Activated T-helper 2 cell treated with anti-CD3 and anti-CD28 coated beads, Interferon-gamma antibody, Interleukin-2, Interleukin-4, amounts not matched to agents 10 μg/mL and 5 μg/mL and 100 μg/mL, durations not matched to agents 14 hours and 24 hours and 36 hours (primary cell): ENCODE measurements around the gene UVRAG. TPM values are rescaled to one million over a fixed set of nuclear protein-coding genes. Genes with fewer than 3 reads are reported as not detected.

Experiments
- DNase-seq: peaks from one replicate; pipeline ENCODE4 v3.0.0; 2021; ENCODE audit warnings: low spot score
- H3K27ac Mint-ChIP-seq: one replicate; pipeline ENCODE4 v1.8.0; 2021; ENCODE audit warnings: mixed read lengths
- H3K27me3 Mint-ChIP-seq: one replicate; pipeline ENCODE4 v1.8.0; 2021; ENCODE audit warnings: low read depth, mixed read lengths
- H3K36me3 Mint-ChIP-seq: one replicate; pipeline ENCODE4 v1.8.0; 2021; ENCODE audit warnings: low read depth, mixed read lengths
- H3K4me1 Mint-ChIP-seq: one replicate; pipeline ENCODE4 v1.8.0; 2021; ENCODE audit warnings: low read depth, mixed read lengths
- H3K4me3 Mint-ChIP-seq: one replicate; pipeline ENCODE4 v1.8.0; 2021; ENCODE audit warnings: low read depth, mild to moderate bottlenecking, moderate library complexity, mixed read lengths
- H3K9me3 Mint-ChIP-seq: one replicate; pipeline ENCODE4 v1.8.0; 2021; ENCODE audit warnings: mixed read lengths
- intact Hi-C: fragments of 100-400 bp; cut with micrococcal nuclease; formaldehyde crosslinking; loops from one replicate; pipeline ENCODE4 v1.15.1; 2023
- total RNA-seq: library from RNA; stranded (reverse); gene quantifications from 2 replicates; pipeline ENCODE4 v1.2.3, GENCODE V29; 2022

The UVRAG gene
- total RNA-seq, 1 donor from 2014 or later: 23.3 TPM

DNA sequence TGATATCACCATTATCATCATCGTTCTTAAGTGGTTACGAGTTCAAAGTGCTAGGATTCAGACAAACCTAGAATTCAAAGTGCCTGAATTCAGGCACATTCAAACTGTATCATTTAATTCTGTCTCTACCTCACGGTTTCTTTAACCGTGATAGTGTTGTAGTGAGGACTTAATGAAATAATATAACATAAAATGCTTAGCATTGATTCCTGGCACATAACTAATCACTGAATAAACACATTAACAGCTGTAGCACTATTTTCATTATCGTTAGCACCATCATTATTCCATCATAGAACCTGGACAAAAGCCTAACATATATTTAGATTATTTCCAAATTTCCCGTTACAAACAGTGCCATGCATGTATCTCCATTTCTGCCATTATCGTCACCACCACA is 289.3 kb downstream of the UVRAG start:
- no peak for DNase-seq
- no peak overlapping the region for H3K4me3 Mint-ChIP-seq
- H3K9me3 Mint-ChIP-seq: no peaks in the 10 kb centered on the region
- H3K4me1 Mint-ChIP-seq: no peaks in the 10 kb centered on the region
- no peaks in the 10 kb centered on the region for H3K36me3 Mint-ChIP-seq
- H3K27ac Mint-ChIP-seq: no peak overlapping the region
- intact Hi-C loops: no loop called here
- H3K27me3 Mint-ChIP-seq: no peaks in the 10 kb centered on the region

DNA sequence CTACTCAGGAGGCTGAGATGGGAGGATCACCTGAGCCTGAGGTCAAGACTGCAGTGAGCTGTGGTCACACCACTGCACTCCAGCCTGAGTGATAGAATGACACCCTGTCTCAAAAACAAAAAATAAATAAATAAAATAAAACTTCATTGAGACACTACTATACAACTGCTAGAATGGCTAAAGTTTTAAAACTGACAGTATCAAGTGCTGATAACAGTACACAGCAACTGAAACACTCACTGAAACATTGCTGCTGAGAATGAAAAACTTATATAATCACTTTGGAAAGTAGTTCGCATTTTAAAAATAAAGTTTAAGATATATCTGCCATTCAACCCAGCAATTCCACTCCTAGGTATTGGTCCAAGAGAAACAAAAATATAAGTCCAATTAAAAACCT is 290.6 kb downstream of the UVRAG start:
- H3K27me3 Mint-ChIP-seq: no peaks in the 10 kb centered on the region
- no peaks in the 10 kb centered on the region for H3K4me1 Mint-ChIP-seq
- no peaks in the 10 kb centered on the region for H3K9me3 Mint-ChIP-seq
- no peak overlapping the region for H3K4me3 Mint-ChIP-seq
- no peak for DNase-seq
- no peak overlapping the region for H3K27ac Mint-ChIP-seq
- intact Hi-C loops: no loop called here
- H3K36me3 Mint-ChIP-seq: no peaks in the 10 kb centered on the region

DNA sequence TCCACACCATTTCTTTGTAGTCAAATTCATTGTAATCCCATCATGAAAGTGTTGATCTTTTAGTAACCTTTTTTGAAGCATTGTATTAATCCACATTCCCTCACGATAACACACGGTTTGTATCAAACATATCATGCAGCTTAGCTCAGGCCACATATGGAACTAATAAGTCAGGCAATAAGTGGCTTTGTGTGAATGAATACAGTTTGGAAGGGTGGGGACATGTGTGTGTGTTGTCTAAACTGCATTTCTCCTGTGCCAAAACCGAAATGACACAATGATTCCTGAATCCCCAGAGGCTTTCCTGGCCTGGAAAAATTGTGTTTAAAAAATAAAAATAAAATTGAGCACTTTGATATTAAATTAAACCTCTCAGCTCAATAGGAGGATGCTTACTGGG is 293.0 kb downstream of the UVRAG start:
- intact Hi-C loops: no loop called here
- no peaks in the 10 kb centered on the region for H3K4me1 Mint-ChIP-seq
- no peaks in the 10 kb centered on the region for H3K27me3 Mint-ChIP-seq
- no peak overlapping the region for H3K4me3 Mint-ChIP-seq
- H3K9me3 Mint-ChIP-seq: no peaks in the 10 kb centered on the region
- DNase-seq: no peak
- no peaks in the 10 kb centered on the region for H3K36me3 Mint-ChIP-seq
- H3K27ac Mint-ChIP-seq: no peak overlapping the region

DNA sequence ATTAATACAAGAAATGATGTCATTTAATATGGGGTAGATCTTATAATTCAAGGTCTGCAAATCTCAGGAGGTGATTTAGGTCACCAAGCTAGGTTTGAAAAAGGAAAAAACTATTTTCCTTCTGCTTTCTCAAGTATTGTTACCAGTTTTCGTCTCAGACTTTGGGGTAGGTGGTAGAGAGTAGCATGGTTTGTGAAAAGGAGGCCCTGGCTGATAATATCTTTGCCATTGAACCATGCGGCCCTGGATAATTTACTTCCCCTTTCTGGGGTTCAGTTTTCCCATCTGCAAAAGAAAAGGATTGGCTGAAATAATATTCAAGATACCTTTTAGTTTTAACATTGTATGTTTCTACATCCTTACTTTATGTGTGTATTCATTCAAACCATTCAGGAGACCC is 299.2 kb downstream of the UVRAG start:
- H3K4me1 Mint-ChIP-seq: peaks cover 3% of the 10 kb centered on the region
- no peak overlapping the region for H3K4me3 Mint-ChIP-seq
- peaks cover 5% of the 10 kb centered on the region for H3K36me3 Mint-ChIP-seq

DNA sequence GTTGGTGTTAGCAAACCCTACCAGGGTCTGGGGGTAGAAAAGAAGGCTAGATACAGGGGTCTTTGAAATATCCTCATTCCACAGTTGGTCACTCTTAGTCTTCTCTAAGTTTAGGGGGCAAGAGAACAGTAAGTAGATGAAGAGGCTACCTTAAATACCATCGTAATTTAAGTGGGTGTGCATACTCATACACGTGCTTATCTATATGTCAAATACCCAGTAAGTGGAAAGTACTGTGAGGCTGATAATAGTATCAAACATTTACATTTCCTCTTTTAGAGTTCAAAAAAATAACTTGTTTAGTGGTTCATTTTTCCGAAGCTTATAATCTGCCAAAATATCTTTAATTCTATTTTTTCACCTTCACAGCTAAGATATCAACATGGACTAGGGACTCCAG is 300.5 kb downstream of the UVRAG start:
- Mint-ChIP-seq H3K4me1 (peaks cover 3% of the 10 kb centered on the region), H3K9me3 (no peaks in the 10 kb centered on the region), H3K27me3 (no peaks in the 10 kb centered on the region), H3K36me3 (peaks cover 5% of the 10 kb centered on the region), H3K4me3 (no peak overlapping the region), H3K27ac (no peak overlapping the region)
- no peak for DNase-seq
- intact Hi-C loops: no loop called here

More for the DNA sequence above, 299.2 kb downstream of the UVRAG start:
- Mint-ChIP-seq H3K27ac (no peak overlapping the region), H3K27me3 (no peaks in the 10 kb centered on the region), H3K9me3 (no peaks in the 10 kb centered on the region)
- intact Hi-C loops: no loop called here
- DNase-seq: no peak

DNA sequence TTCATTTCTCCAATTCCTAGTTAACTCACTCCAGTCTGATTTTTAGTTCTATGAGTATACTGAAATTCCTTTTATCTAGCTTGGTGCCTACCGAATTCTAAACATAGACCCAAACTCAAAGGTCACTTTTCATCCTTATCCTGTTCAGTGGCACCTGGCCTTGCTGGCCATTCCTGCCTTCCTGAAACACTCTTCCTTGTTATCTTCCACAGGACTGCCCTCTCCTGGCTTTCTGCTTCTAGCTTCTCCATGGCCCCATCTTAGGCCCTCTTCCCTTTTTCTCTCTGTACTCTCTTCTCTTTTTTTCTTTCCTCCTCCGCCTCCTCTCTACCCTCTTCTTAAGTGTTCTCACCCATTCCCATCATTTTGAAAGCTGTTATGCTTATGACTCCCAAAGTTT is 304.0 kb downstream of the UVRAG start:
- intact Hi-C loops: no loop called here
- no peak for DNase-seq
- H3K36me3 Mint-ChIP-seq: peaks cover 5% of the 10 kb centered on the region
- no peak overlapping the region for H3K27ac Mint-ChIP-seq
- peaks cover 3% of the 10 kb centered on the region for H3K4me1 Mint-ChIP-seq
- H3K9me3 Mint-ChIP-seq: no peaks in the 10 kb centered on the region
- H3K4me3 Mint-ChIP-seq: no peak overlapping the region
- H3K27me3 Mint-ChIP-seq: no peaks in the 10 kb centered on the region

DNA sequence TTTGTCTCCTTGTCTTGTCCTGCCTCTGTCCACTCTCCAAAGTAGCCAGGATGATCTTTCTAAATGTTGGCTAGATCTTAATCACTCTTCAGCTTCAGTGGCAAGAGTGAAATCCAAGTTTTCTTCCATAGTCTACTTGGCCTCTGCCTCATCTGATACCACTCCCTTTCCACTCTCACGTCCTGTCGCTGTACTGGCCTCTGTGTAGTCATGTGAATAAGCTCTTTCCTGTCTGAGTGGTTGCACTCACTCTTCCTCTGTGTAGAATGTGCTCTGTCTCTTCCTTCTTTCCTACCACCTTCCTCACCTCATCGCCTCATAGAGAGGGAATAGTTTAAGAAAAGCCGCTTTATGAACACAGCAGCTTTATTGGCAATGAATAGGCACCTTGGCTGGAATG is 304.8 kb downstream of the UVRAG start:
- H3K4me3 Mint-ChIP-seq: no peak overlapping the region
- no peak for DNase-seq
- peaks cover 5% of the 10 kb centered on the region for H3K36me3 Mint-ChIP-seq
- H3K27ac Mint-ChIP-seq: no peak overlapping the region
- peaks cover 3% of the 10 kb centered on the region for H3K4me1 Mint-ChIP-seq
- intact Hi-C loops: no loop called here
- H3K9me3 Mint-ChIP-seq: no peaks in the 10 kb centered on the region
- H3K27me3 Mint-ChIP-seq: no peaks in the 10 kb centered on the region

DNA sequence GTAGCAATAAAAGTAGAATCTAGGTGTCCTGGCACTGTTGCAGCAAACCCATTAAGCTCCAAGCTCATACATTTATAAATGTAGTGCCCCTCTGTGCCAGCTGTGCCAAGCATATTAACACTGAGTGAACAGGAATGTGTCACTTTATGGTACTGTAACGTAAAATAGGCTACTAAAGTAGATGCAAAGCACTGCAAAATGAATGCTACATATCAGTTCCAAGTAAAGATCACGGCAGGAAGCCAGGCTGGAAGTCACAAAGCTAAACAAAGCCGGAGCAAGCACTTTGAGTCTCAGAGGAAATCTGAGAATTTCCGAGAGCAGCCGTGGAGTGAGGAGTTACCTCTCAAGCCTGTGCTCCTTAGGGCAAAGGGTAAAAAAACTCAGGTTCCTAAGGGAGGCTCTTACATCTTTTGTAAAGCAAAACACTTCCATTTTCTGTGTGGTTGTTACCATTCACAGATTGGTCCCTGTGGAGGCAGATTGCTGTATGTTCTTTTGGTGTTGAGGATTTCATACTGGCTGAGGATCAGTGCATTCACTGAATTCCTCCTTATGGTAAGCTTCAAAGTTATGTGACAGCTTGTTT is 305.6 kb downstream of the UVRAG start:
- intact Hi-C loops: no loop called here
- Mint-ChIP-seq H3K4me3 (no peak overlapping the region), H3K36me3 (peaks cover 5% of the 10 kb centered on the region), H3K4me1 (peaks cover 3% of the 10 kb centered on the region), H3K9me3 (no peaks in the 10 kb centered on the region), H3K27me3 (no peaks in the 10 kb centered on the region), H3K27ac (no peak overlapping the region)
- DNase-seq: no peak

DNA sequence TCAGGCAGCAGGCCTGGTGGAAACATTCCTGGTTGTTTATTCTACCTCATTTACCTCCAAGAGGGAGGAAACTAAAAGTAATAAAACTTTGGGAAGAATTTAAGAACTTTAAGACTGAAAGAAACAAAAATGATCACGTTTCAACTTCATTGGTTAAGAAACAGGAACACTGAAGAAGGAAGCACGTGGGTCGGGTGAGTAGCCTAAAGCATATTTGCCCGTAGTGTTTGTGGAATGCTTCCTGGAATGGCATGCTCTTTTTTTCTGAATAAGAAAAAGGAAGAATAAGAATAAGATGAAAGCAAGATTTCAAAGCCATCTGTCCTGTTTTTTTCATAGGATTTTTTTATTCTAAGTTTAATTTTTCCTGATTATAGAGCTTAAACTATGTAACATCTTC is 308.2 kb downstream of the UVRAG start:
- intact Hi-C loops: no loop called here
- DNase-seq: no peak
- H3K27me3 Mint-ChIP-seq: no peaks in the 10 kb centered on the region
- H3K36me3 Mint-ChIP-seq: peaks cover 3% of the 10 kb centered on the region
- peaks cover 3% of the 10 kb centered on the region for H3K4me1 Mint-ChIP-seq
- H3K9me3 Mint-ChIP-seq: no peaks in the 10 kb centered on the region
- H3K4me3 Mint-ChIP-seq: no peak overlapping the region
- H3K27ac Mint-ChIP-seq: no peak overlapping the region

DNA sequence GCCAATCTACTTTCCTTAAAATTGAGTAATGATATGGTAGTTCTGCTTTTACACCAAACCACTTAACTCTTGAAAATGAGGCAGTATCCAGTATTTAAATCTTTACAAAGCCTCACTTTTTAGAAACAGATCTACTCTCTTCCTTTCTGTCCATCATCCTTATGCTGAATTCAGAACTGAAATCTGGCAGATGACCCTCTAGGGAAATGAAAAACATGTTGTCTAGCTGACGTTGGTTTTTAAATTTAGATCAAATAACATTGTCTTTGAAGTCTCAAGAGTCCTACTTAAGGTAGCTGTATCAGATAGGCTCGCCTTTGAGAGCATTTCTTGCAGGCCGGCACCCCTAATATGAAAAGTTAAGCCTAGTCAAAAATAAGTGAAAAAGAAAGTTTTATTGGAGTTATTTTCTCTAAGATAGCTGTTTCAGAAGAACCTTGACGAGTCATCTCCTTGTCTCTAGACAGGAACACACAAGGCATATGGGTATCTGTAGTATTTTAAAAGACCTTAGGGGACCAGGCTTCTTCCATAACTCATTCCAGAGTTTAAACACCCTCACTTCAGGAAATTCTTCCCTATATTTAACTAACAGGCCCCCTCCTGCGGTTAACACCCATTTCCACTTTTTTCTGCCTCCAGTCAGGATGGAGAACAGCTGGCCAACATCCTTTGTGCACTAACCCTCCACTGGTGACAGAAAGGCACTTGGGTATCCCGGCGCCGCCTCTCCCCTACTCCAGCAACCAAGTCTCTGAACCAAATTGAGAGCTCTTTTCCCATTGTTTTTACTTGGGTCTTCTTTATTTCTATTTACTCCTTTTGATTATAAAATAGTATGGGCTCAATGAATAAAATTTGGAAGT is 310.1 kb downstream of the UVRAG start:
- no peaks in the 10 kb centered on the region for H3K9me3 Mint-ChIP-seq
- DNase-seq: no peak
- intact Hi-C loops: no loop called here
- peaks cover 3% of the 10 kb centered on the region for H3K36me3 Mint-ChIP-seq
- no peaks in the 10 kb centered on the region for H3K27me3 Mint-ChIP-seq
- H3K27ac Mint-ChIP-seq: no peak overlapping the region
- H3K4me1 Mint-ChIP-seq: no peaks in the 10 kb centered on the region
- no peak overlapping the region for H3K4me3 Mint-ChIP-seq

DNA sequence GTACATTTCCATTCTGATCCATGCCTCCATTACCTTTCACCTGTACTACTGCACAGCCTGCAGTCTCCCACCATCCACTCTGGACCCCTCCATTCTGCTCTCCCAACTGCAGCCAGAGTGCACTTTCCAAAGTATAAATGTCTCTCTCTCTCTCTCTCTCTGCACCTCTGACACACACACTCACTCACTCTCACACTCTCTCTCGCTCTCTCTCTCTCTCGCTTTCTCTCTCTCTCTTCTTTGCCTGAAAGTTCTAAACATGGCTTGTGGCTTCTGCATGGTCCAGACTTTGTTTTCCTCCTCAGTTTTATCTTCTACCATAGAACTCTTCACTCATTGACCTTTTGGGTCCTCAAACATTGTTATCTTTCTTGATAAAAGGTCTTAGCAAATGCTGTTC is 314.7 kb downstream of the UVRAG start:
- Mint-ChIP-seq H3K4me1 (peaks cover 8% of the 10 kb centered on the region), H3K36me3 (peaks cover 3% of the 10 kb centered on the region), H3K4me3 (no peak overlapping the region), H3K27ac (no peak overlapping the region), H3K27me3 (no peaks in the 10 kb centered on the region), H3K9me3 (no peaks in the 10 kb centered on the region)
- intact Hi-C loops: no loop called here
- DNase-seq: no peak

DNA sequence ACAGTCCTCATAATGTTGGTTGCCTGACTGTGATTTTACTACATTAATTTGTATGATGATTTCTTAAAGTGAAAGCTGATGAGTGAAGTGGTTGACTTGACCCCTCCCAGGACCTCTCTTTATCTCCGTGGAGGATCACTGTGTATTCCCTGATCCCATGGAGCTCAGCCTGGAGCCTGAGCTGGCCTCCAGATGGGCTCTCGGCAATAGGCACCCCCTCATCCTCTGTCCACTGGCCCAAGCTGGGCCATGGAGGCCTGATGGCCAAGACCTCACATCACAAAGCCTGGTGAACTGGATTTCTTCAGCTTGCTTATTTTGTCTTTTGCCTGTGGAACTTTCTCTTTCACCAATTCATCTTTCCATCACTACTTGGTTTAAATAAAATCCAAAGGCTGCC is 316.1 kb downstream of the UVRAG start:
- H3K4me1 Mint-ChIP-seq: peaks cover 8% of the 10 kb centered on the region
- intact Hi-C loops: no loop called here
- H3K36me3 Mint-ChIP-seq: peaks cover 5% of the 10 kb centered on the region

More for the DNA sequence above, 316.1 kb downstream of the UVRAG start:
- no peaks in the 10 kb centered on the region for H3K27me3 Mint-ChIP-seq
- H3K9me3 Mint-ChIP-seq: no peaks in the 10 kb centered on the region
- no peak overlapping the region for H3K27ac Mint-ChIP-seq
- H3K4me3 Mint-ChIP-seq: no peak overlapping the region
- no peak for DNase-seq
